NCI-H2227 (cell line): Measurements from ENCODE around the gene HK1.

Experiments used
- DNase-seq: peaks from one replicate; lab custom pipeline; 2025; ENCODE audit not compliant: unreplicated experiment; lab: John Stamatoyannopoulos, UW

HK1 gene

GRCh38 chr10:69400936-69401335 lies 122.6 kb downstream of the HK1 start:
- DNase-seq, result no peak

- no peak for DNase-seq
Measured at GRCh38 chr10:69401416-69401815, 123.1 kb downstream of the HK1 start.

- DNase-seq, result no peak
Measured at GRCh38 chr10:69402386-69402785, 124.1 kb downstream of the HK1 start.

DNA sequence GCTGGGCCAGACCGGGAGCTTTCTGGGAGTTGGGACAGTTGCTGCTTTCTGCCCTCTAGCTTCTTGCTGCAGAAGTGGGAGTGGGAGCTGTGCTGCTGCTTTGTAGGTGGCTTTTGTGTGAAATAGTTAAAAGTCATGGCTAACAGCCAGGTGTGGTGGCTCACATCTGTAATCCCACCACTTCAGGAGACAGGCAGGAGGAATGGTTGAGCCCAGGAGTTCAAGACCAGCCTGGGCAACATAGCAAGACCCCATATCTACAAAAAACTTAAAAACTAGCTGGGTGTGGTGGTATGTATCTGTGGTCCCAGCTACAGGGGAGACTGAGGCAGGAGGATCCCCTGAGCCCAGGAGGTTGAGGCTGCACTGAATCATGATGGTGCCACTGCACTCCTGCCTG lies 124.8 kb downstream of the HK1 start:
- no peak for DNase-seq

- DNase-seq, result no peak
Measured at GRCh38 chr10:69403519-69403918, 125.2 kb downstream of the HK1 start.

GRCh38 chr10:69404786-69405185 lies 126.5 kb downstream of the HK1 start:
- no peak for DNase-seq

- DNase-seq, result no peak
Measured at GRCh38 chr10:69405221-69405620, 126.9 kb downstream of the HK1 start.

- DNase-seq, result no peak
Measured at GRCh38 chr10:69406302-69406811, 128.1 kb downstream of the HK1 start.

DNA sequence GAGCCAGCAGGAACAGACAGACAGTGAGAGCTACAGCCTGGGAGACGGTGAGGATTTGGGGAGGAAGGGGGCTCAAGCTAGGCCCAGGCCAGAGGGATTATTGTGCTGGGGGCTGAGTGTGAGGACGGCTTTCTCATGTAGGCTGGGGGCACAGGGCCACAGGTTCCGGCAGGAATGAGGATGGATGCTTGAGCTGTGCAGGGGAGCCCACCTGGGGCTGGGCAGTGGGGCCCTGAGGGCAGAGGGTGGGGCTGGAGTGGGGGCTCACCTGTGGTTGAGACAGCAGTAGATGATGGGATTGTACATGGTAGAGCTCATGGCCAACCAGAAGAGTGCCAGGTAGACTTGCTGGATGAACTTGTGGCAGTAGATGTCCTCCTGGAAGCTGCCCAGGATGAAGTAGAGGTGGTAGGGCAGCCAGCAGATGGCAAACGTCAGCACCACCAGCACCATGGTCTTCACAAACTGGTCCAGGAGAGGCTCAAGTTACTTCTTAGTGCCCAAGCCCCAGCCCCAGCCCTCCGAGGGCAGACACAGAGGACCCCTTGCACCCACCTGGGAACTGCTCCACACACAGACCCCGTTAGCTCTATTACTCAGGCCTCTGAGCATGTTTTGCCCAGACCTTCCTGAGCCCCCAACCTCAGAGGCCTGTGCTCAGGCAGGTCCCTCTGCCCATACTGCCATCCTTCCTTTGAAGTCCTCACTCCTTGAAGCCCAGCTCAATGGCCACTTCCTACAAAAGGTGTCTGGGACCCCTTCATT lies 128.7 kb downstream of the HK1 start:
- DNase-seq, result no peak

DNA sequence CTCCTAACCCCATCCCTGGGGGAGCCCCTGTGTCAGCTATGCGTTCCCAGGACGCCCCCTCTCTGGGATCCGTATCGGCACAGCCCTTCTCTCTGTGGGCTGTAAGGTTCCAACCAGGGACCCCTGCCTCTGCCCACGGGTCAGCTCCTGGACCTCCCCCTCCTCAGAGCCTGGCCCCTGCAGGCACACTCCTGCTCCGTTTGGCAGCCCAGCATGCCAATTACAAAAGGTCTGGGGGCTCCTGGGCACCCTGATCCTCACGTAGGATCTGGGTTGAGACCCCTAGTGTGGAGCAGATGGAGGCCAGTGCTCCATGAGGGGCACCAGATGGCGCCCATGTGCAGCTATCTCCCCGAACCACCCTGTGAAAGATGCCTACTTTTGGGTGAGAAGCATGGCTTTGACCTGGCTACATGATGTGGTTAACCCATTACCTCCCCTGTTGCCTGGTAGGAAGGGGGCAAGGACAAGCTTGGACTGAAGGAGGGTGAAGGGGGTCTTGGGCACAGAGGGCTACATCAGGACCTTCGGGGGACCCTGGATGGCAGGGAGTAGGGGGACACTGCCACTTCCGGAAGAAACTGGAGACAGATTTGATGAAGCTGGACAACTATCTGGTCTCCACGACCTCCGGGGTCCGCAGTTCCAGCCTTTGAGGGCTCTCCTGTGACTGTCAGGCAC lies 129.5 kb downstream of the HK1 start:
- DNase-seq, result peak; percentile 12

GRCh38 chr10:69408318-69409175 lies 130.3 kb downstream of the HK1 start:
- peak; percentile 93 for DNase-seq

DNA sequence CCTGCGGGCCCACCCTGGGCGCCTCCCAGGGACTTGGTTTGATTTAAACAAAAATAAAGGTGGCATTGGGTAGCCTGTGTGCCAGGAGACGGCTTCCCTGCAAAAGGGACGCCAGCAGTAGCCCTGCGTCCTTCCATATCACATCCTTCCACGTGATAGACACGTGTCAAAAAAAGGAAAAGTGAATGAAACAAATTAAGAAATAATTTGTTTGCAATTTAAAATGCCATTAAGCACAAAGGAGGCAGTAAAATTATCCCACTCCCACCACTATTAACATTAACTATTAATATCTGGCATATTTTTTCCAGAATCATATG lies 130.8 kb downstream of the HK1 start:
- DNase-seq, result no peak

GRCh38 chr10:69409968-69410367 lies 131.7 kb downstream of the HK1 start:
- DNase-seq, result no peak

GRCh38 chr10:69410487-69410886 lies 132.2 kb downstream of the HK1 start:
- DNase-seq, result no peak

DNA sequence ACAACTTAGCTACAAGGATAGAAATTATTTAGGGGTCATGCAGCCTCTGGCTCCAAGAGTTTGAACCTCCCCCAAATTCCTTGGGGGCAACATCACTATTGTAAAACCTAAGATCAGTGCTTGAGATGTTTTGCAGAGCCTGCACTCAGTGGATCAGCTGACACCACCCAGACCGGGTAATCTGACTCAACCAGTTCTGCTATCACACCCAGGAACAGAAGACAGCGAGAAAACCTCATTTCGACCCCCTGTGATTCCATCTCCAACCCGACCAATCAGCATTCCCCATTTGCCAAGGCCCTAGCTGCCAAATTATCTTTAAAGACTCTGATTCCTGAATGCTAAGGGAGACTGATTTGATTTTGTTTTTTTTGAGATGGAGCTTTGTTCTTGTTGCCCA lies 133.2 kb downstream of the HK1 start:
- DNase-seq, result no peak

DNA sequence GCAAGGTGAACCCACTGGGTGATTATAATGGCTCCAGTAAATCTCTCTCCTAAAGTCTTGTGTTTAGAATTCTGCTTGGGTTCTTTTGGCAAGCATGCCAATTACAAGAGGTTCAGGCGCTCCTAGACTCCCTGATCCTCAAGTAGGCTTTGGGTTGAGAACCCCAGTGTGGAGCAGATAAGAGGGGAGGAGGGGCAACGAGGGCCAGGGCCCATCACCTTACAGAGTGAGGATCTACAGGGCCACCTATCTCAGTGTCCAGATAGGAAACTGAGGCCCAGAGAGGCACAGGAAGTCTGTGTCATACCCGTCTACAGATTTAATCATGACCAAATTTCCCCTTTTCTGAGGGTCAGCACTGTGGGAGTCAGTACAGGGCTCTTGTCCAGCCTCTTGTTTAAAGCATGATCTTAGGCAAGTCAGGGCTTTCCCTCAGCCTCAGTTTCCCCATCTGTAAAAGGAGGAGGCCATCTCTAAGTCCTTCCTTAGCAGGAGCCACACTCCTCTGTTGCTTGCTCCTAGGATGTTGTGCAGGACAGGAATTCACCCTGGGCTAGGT lies 134.0 kb downstream of the HK1 start:
- no peak for DNase-seq

- peak; percentile 49 for DNase-seq
Measured at GRCh38 chr10:69413221-69413865, 135.0 kb downstream of the HK1 start.

GRCh38 chr10:69414036-69415018 lies 136.0 kb downstream of the HK1 start:
- no peak for DNase-seq

DNA sequence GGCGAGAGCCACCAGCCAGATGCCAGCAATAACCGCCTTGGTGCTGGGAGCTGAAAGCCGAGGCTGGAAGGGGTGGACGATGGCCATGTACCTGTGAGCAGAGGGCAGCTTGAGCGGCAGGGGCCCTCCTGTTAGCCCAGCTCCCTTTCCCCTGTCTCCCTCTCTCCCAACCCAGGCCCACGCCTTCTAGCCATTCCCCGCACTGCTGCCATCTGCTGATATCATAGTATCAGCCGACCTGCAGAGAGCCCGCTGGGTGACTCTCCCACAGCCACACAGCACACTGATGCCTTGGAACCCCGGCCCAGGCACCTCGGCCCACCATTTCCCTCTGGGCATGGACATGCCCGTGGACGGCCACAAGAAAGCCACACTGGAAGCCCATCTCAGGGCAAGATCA lies 136.8 kb downstream of the HK1 start:
- no peak for DNase-seq

DNA sequence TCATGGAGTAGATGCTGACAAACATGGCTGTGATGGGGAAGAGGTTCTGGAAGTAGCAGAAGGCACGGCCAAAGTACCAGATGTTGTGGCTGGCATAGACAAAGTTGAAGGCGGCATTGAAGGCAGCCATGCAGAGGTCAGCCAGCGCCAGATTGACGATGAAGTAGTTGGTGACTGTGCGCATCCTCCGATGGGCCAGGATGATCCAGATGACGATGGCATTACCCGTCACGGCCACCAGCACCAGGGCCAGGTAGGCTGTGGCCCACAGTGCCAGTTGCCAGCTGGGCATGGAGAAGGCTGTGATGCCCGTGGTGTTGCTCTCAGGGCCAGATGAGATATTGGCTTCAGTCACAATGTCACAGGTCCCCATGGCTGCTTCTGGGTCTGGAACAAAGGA lies 137.7 kb downstream of the HK1 start:
- no peak for DNase-seq
